Raji (cell line): ENCODE results near the gene OLFM1.

Source experiments
- POLR2A ChIP-seq: IDR thresholded peaks from 2 replicates; pipeline ENCODE4 v1.6.1; 2011; ENCODE audit warnings: low read depth, low read length, control low read depth; ENCODE audit not compliant: insufficient read depth

OLFM1 gene

DNA sequence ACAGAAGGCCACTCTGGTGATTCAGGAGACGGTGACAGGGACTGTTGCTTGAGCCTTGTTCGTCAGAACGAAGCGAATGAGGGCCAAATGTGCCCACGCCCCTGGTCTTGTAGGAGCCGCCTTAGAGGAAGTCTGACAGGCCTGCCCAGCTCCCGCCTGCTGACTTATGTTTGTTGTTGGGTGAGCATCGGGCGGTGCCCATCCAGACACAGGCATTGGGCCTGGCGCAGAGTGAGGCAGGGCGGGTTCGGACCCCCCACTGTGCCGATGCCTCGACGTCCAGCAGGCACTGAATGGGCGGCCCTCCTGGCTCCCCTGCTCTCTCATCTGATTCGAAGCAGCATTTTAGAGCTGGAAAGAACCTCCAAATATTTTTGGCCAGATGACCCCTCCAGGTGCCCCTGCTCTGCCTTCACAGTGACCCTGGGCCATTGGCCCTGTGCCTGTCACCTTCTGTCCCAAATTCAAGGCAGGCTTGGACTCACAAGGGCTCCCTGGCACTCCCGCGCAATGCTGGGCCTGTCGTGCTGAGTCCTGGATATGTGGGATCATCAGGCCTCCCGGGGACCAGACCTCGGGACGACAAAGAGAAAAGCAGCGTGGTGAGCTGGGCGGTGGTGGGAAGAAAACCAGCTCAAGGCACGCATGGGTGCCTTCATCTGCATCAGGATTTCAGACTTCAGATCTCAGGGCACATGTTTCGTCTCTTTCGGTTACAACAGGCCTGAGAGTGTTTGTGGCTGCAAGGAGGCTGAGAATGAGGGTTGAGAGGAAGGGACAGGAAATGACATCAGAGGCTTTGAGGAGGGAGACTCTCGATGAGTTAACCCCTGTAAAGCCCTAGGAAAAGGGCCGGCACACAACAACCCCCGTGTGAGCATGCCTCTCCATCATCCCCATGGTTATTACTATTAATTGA, 37.1 kb upstream of the OLFM1 start:
- no peak for TF ChIP-seq POLR2A

- TF ChIP-seq POLR2A, result no peak
Measured at GRCh38 chr9:135051316-135052038, 36.0 kb upstream of the OLFM1 start.

- no peak for TF ChIP-seq POLR2A
Measured at GRCh38 chr9:135053133-135053532, 34.3 kb upstream of the OLFM1 start.

- no peak for TF ChIP-seq POLR2A
Measured at GRCh38 chr9:135055181-135055580, 32.3 kb upstream of the OLFM1 start.

GRCh38 chr9:135056541-135056940, 30.9 kb upstream of the OLFM1 start:
- TF ChIP-seq POLR2A, result no peak

DNA sequence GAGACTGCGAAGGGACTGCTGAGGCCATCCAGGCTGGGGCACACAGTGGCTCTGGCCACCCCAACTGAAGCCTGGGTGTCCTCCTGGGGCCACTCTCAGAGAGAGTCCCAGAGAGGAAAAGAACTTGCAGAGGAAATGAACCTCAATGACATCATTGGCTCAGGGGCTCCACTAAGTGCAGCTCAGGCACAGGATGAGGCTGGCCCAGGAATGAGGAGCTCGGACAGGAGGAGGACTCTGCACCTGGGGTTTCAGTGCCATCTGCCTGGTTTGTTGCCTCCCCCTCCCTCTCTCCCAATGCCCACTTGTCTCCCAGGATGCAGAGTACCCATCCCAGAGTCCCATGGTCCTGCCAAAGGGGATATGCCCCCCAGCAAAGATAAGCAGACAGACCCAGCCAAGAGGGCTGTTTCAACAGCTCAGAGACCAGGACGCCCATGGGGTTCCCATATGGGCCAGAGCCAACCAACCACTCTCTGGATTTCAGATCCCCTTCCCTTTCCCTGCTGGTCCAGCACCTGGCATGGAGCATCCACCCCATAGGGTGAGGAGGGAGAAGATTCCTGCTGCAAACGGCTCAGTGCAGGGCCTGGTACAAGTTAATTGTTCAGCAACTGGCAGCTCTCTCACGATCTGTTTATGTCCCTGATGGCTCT, 26.9 kb upstream of the OLFM1 start:
- TF ChIP-seq POLR2A, result no peak

DNA sequence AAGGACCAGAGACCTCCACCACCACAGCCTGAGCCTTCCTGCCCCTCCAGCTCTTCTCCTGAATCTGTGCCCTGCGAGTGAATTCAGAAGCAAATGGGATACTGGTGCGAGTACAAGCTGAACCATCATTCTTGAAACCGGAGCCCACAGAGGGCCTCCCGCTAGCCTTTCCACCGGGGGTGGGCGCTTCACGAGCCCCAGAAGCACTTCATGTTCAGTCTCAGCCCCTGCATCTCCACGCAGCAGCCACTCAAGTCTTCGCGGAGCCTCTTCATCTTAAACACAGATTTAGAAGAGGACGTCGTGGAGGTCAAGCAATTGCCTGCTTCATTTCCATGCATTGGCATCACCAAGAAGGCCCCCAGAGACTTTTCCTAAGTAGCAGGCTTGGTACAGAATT, 26.0 kb upstream of the OLFM1 start:
- no peak for TF ChIP-seq POLR2A

- TF ChIP-seq POLR2A, result no peak
Measured at GRCh38 chr9:135062254-135062653, 25.2 kb upstream of the OLFM1 start.

GRCh38 chr9:135065151-135065550, 22.3 kb upstream of the OLFM1 start:
- no peak for TF ChIP-seq POLR2A

DNA sequence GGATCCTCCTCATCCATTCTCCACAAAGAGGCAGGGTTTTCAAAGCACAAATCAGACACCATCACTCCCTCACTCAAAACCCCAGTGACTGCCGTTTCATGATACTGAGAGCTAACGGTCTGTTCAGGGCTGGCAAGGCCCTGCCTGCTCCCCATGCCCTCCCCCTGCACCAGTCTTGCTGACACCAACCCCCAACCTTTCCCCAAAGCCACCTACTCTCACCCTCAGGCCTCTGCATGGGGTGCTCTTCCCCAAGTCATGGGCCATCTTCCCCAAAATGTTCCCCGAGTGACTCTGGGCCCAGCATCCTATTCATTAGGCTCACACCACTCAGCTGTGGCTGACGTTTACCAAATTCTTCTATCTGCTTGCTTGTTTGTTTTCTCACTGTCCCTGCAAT, 21.7 kb upstream of the OLFM1 start:
- no peak for TF ChIP-seq POLR2A

DNA sequence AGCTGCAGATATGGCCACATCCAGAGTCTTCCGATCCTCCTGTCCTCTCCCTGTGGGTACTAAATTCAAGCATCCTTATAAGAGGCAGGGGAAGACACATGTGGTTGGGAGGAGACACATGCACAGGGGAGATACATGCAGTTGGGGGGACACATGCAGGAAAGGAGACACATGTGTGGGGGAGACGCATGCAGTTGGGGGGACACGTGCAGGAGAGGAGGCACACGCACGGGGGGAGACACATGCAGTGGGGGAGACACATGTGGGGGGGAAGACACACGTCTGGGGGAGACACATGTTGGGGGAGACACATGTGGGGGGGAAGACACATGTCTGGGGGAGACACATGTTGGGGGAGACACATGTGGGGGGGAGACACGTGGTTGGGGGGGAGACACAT, 21.2 kb upstream of the OLFM1 start:
- TF ChIP-seq POLR2A, result no peak

DNA sequence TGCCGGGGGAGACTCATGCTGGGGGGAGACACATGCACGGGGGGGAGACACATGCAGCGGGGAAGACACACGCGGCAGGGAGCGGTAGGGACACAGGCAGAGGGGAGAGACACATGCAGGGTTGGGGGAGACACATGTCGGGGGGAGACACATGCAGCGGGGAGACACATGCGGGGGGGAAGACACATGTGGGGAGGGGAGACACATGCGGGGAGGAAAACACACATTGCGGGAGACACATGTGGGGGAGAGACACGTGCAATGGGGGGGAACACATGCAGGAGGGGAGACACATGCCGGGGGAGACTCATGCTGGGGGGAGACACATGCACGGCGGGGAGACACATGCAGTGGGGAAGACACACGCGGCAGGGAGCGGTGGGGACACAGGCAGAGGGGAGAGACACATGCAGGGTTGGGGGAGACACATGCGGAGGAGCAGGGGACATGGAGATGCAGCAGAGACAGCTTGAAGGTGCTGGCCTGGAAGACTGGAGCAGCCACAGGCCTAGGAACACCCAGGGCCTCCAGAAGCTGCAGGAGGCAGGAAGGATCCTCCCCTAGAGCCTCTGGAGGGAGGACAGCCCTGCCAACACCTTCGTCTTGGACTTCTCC, 20.3 kb upstream of the OLFM1 start:
- TF ChIP-seq POLR2A, result no peak

DNA sequence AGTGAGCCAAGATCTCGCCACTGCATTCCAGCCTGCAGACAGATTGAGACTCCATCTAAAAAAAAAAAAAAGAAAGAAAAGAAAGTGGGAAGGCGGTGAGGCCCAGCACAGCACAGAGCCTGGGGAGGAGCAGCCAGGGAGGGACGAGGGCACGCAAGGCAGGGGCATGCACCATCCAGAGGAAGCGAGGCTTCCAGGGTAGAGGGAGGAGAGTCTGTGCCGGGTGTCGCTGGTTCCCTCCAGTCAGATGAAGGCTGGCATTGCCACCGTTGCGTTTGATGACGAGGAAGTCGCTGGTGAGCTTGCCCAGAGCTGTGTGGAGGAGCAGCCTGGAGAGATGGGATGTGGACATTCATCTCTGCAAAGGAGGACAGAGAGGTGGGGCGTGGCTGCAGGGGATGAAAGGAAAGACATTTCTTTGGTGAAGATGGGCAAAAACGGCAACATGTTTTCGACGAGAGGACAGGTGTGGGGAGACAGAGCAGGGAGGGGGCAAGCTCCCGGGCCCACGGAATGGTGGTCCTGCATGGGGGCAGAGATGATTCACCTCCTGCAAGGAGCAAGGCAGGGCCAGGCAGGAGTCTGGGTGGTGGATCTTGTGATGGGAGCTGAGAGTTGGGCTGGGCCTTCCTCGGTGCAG, 18.6 kb upstream of the OLFM1 start:
- TF ChIP-seq POLR2A, result no peak

DNA sequence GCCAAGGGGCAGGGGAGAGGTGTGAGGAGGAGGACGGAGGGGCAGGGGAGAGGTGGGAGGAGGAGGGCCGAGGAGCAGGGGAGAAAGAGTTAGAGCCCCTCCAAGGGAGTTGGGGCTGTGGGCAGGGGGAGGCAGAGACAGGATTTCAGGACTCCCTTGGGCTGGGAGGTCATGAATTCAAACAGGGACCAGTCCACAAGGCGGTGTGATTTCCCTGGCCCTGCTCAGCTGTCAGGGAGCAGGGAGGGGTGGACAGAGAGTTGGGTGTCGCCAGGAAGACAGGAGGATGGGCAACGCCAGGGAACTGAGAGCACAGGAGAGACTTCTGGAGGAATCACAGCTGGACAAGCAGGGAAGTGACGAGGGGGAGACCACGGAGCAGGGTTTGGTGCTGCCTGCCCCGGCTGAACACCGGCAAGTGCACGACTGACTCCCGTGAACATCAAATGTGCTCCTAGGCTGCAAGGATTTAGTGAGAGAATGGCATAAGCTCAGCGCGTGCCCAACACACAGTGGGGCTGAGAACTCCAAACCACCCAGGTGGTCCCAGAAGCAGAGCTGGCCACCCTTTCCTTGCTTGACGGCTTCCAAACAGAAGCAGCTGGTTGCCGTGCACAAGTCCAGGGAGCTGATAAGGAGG, 17.8 kb upstream of the OLFM1 start:
- no peak for TF ChIP-seq POLR2A
